GM18502 (cell line): Measurements from ENCODE around the gene DTD1.
"Not testable (repeated sequence)": the region's sequence is repeated elsewhere in the genome, so short reads cannot be mapped to it uniquely, and the experiment has no call there.

Source experiments
- ATAC-seq: cut with Tn5 transposase; IDR thresholded peaks from one replicate; pipeline ENCODE4 v1.9.1; 2021; ENCODE audit warnings: mild to moderate bottlenecking; ENCODE audit not compliant: unreplicated experiment, poor library complexity

The DTD1 gene

DNA sequence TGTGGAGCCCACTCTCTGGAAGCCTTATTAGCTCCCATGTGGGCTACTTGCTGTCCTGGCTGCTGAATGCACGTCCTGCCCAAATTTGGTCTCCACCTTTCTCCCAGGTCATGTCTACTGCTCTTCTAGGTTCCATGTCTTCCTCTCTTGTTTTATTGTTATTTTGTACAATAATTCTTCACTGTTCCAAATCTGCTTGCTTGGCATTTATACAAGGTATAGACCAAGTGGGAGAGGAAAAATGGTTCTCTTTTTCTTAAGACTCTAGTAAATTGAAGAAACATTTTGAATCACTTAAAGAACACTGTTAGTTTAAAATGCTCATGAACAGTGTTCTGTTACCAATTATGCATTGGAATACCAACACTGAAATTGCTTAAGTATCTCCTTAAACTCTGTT is 144.1 kb downstream of the DTD1 start:
- ATAC-seq: no peak

- ATAC-seq: no peak
These were observed 146.8 kb downstream of the DTD1 start for GRCh38 chr20:18734525-18735189.

GRCh38 chr20:18737140-18737539 is 149.3 kb downstream of the DTD1 start:
- no peak for ATAC-seq

GRCh38 chr20:18738055-18738454 is 150.2 kb downstream of the DTD1 start:
- no peak for ATAC-seq

GRCh38 chr20:18738888-18739287 is 151.0 kb downstream of the DTD1 start:
- ATAC-seq: no peak

- ATAC-seq: no peak
These were observed 151.9 kb downstream of the DTD1 start for GRCh38 chr20:18739751-18740166.

DNA sequence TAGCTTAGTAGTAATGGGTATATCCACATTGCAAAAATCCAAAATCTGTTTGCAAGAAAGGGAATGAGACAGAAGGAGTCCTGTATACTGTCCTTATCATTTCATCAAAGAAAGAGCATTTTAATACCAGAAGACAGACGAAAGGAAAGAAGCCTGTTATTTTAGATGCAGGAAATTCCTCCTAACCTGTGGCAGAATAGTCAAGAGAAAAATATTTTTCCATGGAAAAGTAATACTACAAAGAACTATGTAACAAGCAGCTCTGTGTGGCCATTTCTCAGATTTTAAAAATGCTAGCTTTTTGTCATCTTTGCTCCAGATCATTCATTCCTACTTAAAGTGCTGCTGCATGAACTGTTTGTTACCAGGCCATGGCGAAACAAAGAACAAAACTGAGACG is 152.9 kb downstream of the DTD1 start:
- no peak for ATAC-seq

DNA sequence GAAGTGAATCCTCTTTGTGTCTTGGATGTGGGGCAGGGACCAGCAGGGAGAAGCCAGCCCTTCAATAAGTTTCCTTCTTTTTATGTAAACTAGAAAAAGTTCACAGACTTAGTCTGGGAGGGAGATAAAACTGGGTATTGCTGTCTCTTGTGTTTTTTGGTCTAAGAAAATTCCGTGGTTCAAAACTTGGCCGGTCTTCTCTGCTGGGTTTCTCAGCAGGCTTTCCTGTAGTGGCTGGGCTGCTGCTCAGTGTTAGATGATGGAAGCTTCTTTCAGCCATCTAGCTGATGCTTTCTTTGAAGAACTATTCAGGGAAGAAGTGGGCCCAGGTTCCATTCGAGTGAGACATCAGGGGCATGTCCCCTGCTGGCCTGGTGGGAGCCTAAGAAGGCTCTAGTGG is 155.0 kb downstream of the DTD1 start:
- ATAC-seq: no peak

DNA sequence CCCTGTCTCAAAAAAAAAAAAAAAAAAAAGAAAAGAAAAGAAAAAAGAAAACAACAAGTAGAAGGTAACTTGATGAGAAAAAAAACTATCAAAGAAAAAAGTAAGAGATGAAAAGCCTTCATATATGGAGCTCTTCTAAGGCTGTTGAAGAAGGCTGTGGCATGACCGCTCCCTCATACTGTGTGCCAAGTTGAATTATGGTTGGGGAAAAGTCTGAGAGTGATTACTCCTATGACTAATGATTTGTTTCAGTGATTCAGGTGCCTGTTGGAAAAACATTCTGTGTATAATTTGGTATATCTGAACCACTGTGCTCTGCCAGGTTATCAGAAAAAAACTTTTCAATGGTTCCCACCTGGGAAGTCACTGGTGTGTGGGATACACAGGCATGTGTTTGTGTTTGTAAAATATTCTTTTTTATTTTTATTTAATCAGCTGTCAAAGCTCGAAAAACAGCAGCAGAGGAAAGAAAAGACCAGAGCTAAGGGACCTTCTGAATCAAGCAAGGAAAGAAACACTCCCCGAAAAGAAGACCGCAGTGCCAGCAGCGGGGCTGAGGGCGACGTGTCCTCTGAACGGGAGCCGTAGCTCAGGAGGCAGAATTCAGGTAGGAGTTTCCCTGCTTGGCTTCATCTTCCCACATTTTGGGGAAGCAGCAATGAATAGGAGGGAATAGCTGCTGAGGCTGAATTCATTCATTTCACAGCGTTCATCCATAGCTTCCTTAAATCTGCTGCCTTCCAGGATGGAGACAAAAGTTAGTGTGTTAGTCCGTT is 156.0 kb downstream of the DTD1 start:
- ATAC-seq: no peak

- no peak for ATAC-seq
These were observed 159.2 kb downstream of the DTD1 start for GRCh38 chr20:18747090-18747489.

- no peak for ATAC-seq
These were observed 161.1 kb downstream of the DTD1 start for GRCh38 chr20:18748987-18749386.

DNA sequence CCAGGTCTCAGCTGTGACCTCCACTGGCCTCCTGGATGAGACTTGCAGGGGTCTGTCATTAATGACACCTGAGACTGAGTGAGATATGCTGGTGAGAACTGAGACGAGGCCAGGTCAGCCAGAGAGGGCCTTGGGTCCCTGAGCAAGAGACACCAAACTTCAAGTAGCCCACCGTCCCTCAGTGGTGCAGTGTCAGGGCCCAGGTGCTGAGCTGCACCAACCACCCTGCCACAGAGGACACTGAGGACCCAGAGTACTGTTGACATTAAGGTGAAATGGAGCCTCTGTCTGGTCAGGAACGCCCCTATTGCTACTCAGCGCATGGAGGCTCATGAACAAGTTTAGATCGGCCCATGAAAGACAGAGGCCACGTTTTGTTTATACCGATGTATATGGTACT is 161.7 kb downstream of the DTD1 start:
- ATAC-seq: no peak

- ATAC-seq: no peak
These were observed 162.9 kb downstream of the DTD1 start for GRCh38 chr20:18750735-18751134.

- peak; percentile 99 for ATAC-seq
These were observed 166.3 kb downstream of the DTD1 start for GRCh38 chr20:18754030-18754652.

DNA sequence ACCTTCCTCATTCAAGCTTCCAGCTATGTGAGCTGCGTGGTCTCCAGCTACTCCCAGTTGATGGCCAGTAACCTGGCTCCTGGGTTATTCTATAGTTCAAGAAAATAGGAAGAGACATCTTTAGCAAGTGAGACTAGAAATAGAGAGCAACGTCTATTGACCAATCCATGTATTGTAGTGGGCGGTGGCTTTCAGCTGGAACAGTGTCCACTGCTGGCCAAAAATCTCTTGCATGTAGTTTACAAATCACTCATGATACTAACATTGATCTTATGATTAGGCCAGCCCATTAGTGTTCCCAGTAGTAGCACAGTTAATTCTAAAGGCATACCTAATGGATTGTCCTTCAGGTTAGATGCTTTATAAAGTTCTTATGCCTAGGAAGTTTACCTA is 166.8 kb downstream of the DTD1 start:
- ATAC-seq: no peak

- not testable (repeated sequence) for ATAC-seq
These were observed 173.0 kb downstream of the DTD1 start for GRCh38 chr20:18760852-18761251.

- no peak for ATAC-seq
These were observed 179.8 kb downstream of the DTD1 start for GRCh38 chr20:18767676-18768075.

DNA sequence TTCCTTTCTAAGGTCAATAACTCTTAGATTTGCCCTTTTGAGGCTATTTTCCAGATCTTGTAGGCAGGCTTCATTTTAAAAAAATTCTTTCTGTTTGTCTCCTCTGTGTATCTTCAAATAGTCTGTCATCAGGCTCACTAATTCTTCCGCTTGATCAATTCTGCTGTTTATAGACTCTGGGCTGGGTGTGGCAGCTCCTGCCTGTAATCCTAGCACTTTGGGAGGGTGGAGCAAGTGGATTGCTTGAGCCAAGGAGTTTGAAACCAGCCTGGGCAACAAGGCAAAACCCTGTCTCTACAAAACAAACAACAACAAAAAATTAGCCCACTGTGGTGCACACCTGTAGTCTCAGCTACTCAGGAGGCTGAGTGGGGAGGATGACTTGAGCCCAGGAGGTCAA is 185.7 kb downstream of the DTD1 start:
- ATAC-seq: no peak

DNA sequence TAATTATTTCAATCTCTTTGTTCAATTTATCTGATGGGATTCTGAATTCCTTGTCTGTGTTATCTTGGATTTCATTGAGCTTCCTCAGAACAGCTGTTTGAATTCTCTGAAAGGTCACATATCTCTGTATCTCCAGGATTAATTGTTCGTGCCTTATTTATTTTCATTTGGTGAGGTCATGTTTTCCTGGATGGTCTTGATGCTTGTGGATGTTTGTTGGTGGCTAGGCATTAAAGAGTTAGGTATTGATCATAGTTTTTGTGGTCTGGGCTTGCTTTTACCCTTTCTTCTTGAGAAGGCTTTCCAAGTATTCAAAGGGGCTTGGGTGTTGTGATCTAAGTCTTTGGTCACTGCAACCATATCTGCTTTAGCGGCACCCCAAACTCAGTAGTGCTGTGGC is 186.4 kb downstream of the DTD1 start:
- ATAC-seq: no peak

- no peak for ATAC-seq
These were observed 187.8 kb downstream of the DTD1 start for GRCh38 chr20:18775633-18776032.

DNA sequence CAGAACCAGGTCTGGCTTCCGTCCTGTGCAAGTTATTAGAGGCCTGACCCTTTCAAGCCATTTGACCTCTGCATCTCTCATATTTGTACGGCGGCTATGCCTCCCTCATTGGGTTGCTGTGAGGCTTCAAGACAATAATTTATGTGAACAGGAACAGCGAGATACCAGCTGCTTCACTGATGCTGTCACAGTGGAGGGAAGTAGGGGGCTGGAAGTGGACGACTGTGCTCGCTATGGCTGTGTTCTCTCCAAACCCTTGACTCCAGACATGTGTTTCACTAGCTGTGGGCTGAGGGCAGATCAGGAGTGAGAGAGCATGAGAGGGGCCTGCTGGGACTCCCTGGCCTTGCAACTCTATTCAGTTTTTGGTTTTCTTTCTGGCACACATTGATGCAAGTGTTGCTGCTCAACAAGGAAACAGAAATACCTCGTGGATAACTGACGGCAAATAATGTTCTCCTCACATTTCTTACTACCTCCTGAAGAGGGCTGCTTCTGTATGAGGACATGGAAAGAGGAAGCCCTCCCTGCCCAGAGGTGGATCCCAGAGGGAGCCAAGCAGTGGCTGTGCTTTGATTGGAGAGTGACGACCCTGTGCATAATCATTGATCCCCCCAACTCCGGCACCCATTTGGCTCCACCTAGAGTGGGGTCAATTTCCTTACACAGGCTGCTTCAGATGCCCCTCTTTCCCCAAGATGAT is 191.0 kb downstream of the DTD1 start:
- no peak for ATAC-seq
